ENCODE data around the gene PSME2. TPM values are rescaled to one million over a fixed set of nuclear protein-coding genes. Genes with fewer than 3 reads are reported as not detected.

PSME2 gene
- total and polyA plus RNA-seq, 2 experiments from 2014 or later, result 75.5 to 189 TPM

- no peaks in the 10 kb centered on the region for H3K36me3 ChIP-seq (replicated peaks; ENCODE audit: insufficient read depth, low read depth)
- H4K20me1 ChIP-seq (ENCODE audit: insufficient read depth, poor library complexity, severe bottlenecking), result peaks cover 6% of the 10 kb centered on the region
- DNase-seq (ENCODE audit: low spot score), result no peak
- peak overlapping the region; percentile 42 for H2AFZ ChIP-seq
- no peak for TF ChIP-seq EZH2phosphoT487 (IDR thresholded peaks at IDR 0.05; ENCODE audit: low read depth, severe bottlenecking, unreplicated experiment)
- no peak for TF ChIP-seq EZH2 (IDR thresholded peaks at IDR 0.05; ENCODE audit: borderline replicate concordance)
- TF ChIP-seq CTCF (IDR thresholded peaks at IDR 0.05; ENCODE audit: poor library complexity), result no peak
- H3K79me2 ChIP-seq, result peaks cover 47% of the 10 kb centered on the region
- H3K27me3 ChIP-seq, result no peaks in the 10 kb centered on the region
- 10% methylated on average over 29 of the region's 29 CpGs for WGBS (ENCODE audit: low lambda C conversion rate, missing lambda C conversion rate)
- peak overlapping the region; percentile 91 for H3K4me3 ChIP-seq
- H3K9me2 ChIP-seq (replicated peaks; ENCODE audit: insufficient read depth), result no peaks in the 10 kb centered on the region
- peak overlapping the region; percentile 4 for H3K27ac ChIP-seq
- no peaks in the 10 kb centered on the region for H3K9me3 ChIP-seq (ENCODE audit: low read depth)
- H3K4me1 ChIP-seq (ENCODE audit: insufficient read depth), result peaks cover 15% of the 10 kb centered on the region
- H3K4me2 ChIP-seq, result peak overlapping the region; percentile 92
Measured at GRCh38 chr14:24147761-24148428, 1.5 kb upstream of the PSME2 start.

GRCh38 chr14:24146978-24147760, 759 bp upstream of the PSME2 start, which contains the start of gene RNF31:
TSS of gene RNF31 (plus strand) at chr14:24147498. CDS start at chr14:24147699, 201 bp downstream.
- Histone ChIP-seq H3K36me3 (replicated peaks; ENCODE audit: insufficient read depth, low read depth) (no peaks in the 10 kb centered on the region), H3K4me3 (peak within 1 kb of the TSS; percentile 91), H3K9me2 (replicated peaks; ENCODE audit: insufficient read depth) (no peaks in the 10 kb centered on the region), H3K4me2 (peak within 1 kb of the TSS; percentile 92), H3K27ac (peak within 1 kb of the TSS; percentile 79), H2AFZ (peak within 1 kb of the TSS; percentile 48), H3K79me2 (peaks cover 47% of the 10 kb centered on the region), H3K4me1 (ENCODE audit: insufficient read depth) (peaks cover 15% of the 10 kb centered on the region), H3K27me3 (no peaks in the 10 kb centered on the region), H4K20me1 (ENCODE audit: insufficient read depth, poor library complexity, severe bottlenecking) (peaks cover 6% of the 10 kb centered on the region), H3K9me3 (ENCODE audit: low read depth) (no peaks in the 10 kb centered on the region)
- DNase-seq (ENCODE audit: low spot score), result peak; percentile 99
- TF ChIP-seq CTCF (IDR thresholded peaks at IDR 0.05; ENCODE audit: poor library complexity) (no peak), EZH2phosphoT487 (IDR thresholded peaks at IDR 0.05; ENCODE audit: low read depth, severe bottlenecking, unreplicated experiment) (no peak), EZH2 (IDR thresholded peaks at IDR 0.05; ENCODE audit: borderline replicate concordance) (no peak)
- WGBS (ENCODE audit: low lambda C conversion rate, missing lambda C conversion rate), result under 1% methylated on average over 53 of the region's 57 CpGs

- WGBS (ENCODE audit: low lambda C conversion rate, missing lambda C conversion rate), result 36% methylated on average over 9 of the region's 9 CpGs
- no peak for TF ChIP-seq EZH2 (IDR thresholded peaks at IDR 0.05; ENCODE audit: borderline replicate concordance)
- no peak for TF ChIP-seq CTCF (IDR thresholded peaks at IDR 0.05; ENCODE audit: poor library complexity)
- H3K9me3 ChIP-seq (ENCODE audit: low read depth), result no peaks in the 10 kb centered on the region
- peaks cover 6% of the 10 kb centered on the region for H4K20me1 ChIP-seq (ENCODE audit: insufficient read depth, poor library complexity, severe bottlenecking)
- H3K27me3 ChIP-seq, result no peaks in the 10 kb centered on the region
- no peaks in the 10 kb centered on the region for H3K36me3 ChIP-seq (replicated peaks; ENCODE audit: insufficient read depth, low read depth)
- H2AFZ ChIP-seq, result peak overlapping the region; percentile 48
- H3K9me2 ChIP-seq (replicated peaks; ENCODE audit: insufficient read depth), result no peaks in the 10 kb centered on the region
- no peak for DNase-seq (ENCODE audit: low spot score)
- H3K4me2 ChIP-seq, result peak overlapping the region; percentile 87
- peak overlapping the region; percentile 79 for H3K27ac ChIP-seq
- peaks cover 47% of the 10 kb centered on the region for H3K79me2 ChIP-seq
- H3K4me3 ChIP-seq, result peak overlapping the region; percentile 56
- peaks cover 15% of the 10 kb centered on the region for H3K4me1 ChIP-seq (ENCODE audit: insufficient read depth)
Measured at GRCh38 chr14:24145690-24146452, 539 bp downstream of the PSME2 start.

Data from hepatocyte (in vitro differentiated cells).